KOPT-K1 (cell line): Measurements from ENCODE around the gene SLC35B2.

ENCODE experiments used
- H3K27ac ChIP-seq: fragments of 200-600 bp; sonication (generic); 2 replicates; pipeline ENCODE4 v1.5.1; 2016; ENCODE audit warnings: antibody characterized with exemption, mild to moderate bottlenecking, low read depth, low read length; ENCODE audit not compliant: poor library complexity, severe bottlenecking
- H3K36me3 ChIP-seq: fragments of 200-600 bp; sonication (generic); 2 replicates; pipeline ENCODE4 v1.5.1; 2017; ENCODE audit warnings: antibody characterized with exemption, mild to moderate bottlenecking, low read length, moderate library complexity; ENCODE audit not compliant: insufficient read depth
- H3K9me3 ChIP-seq: fragments of 200-600 bp; sonication (generic); 2 replicates; pipeline ENCODE4 v1.5.1; 2017; ENCODE audit warnings: antibody characterized with exemption, low read length, mild to moderate bottlenecking; ENCODE audit not compliant: insufficient read depth, poor library complexity, severe bottlenecking

SLC35B2 gene

DNA sequence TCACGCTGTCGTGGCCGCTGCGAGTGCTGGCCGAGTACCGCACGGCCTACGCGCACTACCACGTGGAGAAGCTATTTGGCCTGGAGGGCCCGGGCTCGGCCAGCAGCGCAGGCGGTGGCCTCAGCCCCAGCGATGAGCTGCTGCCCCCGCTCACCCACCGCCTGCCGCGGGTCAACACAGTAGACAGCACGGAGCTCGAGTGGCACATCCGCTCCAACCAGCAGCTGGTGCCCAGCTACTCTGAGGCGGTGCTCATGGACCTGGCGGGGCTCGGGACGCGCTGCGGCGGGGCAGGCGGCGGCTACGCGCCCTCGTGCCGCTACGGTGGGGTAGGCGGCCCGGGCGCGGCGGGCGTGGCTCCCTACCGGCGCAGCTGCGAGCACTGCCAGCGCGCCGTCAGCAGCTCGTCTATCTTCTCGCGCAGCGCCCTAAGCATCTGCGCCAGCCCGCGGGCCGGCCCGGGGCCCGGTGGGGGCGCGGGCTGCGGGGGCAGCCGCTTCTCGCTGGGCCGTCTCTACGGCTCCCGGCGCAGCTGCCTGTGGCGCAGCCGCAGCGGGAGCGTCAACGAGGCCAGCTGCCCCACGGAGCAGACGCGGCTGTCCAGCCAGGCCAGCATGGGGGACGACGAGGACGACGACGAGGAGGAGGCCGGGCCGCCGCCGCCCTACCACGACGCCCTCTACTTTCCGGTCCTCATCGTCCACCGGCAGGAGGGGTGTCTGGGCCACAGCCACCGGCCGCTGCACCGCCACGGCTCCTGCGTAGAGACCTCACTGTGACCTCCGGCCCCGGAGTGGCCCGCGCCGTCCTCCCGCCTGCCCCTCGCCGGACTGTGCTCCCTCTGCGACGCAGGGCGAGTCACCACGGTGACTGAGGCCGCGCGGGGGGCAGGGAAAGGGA is 18.7 kb upstream of the SLC35B2 start:
- no peak overlapping the region for H3K27ac ChIP-seq
- no peaks in the 10 kb centered on the region for H3K36me3 ChIP-seq
- no peaks in the 10 kb centered on the region for H3K9me3 ChIP-seq

DNA sequence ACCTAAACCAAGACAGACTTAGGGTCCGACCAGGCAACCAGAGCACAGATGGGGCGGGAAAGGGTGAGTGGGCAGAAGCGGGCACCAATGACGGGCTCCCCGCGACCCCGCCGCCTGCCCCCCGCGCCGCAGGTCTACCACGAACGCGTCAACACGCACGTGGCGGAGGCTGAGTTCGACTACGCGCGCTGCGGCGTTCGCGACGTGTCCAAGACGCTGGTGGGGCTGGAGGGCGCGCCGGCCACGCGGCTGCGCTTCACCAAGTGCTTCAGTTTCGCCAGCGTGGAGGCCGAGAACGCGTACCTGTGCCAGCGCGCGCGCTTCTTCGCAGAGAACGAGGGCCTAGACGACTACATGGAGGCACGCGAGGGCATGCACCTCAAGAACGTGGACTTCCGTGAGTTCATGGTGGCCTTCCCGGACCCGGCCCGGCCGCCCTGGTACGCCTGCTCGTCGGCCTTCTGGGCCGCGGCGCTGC is 18.0 kb upstream of the SLC35B2 start:
- H3K27ac ChIP-seq = no peak overlapping the region
- H3K36me3 ChIP-seq = no peaks in the 10 kb centered on the region
- H3K9me3 ChIP-seq = no peaks in the 10 kb centered on the region

DNA sequence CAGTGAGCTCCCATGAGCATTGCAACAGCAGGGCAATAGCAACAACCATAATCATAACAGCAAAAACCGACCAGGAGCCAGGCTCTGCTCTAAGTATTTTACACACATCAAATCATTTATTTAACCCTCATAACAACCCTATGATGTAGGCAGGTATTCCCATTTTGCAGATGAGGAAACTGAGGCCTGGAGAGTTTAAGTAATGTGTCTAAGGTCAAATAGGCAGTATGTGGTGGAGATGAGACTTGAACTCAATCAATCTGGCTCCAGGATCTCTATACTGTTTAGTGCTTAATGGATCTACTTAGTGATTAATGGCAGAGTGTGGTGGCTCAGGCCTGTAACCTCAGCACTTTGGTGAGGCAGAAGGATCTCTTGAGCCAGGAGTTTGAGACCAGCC is 16.3 kb upstream of the SLC35B2 start:
- Histone ChIP-seq H3K9me3 (no peaks in the 10 kb centered on the region), H3K27ac (no peak overlapping the region), H3K36me3 (no peaks in the 10 kb centered on the region)

DNA sequence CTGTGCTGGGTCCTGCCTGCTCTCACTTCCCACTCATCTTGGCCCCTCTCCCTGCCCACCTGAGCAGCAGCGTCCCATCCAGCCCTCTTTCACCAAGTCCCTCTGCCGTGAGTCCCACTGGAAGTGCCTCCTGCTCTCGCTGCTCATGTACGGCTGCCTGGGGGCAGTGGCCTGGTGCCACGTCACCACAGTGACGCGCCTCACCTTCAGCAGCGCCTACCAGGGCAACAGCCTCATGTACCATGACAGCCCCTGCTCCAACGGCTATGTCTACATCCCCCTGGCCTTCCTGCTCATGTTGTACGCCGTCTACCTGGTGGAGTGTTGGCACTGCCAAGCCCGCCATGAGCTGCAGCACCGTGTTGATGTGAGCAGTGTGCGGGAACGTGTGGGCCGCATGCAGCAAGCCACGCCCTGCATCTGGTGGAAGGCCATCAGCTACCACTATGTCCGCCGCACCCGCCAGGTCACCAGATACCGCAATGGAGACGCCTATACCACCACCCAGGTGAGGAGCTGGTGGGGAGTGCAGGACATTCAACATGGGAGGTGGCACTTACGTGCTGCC is 15.8 kb upstream of the SLC35B2 start:
- no peak overlapping the region for H3K27ac ChIP-seq
- no peaks in the 10 kb centered on the region for H3K9me3 ChIP-seq
- no peaks in the 10 kb centered on the region for H3K36me3 ChIP-seq

DNA sequence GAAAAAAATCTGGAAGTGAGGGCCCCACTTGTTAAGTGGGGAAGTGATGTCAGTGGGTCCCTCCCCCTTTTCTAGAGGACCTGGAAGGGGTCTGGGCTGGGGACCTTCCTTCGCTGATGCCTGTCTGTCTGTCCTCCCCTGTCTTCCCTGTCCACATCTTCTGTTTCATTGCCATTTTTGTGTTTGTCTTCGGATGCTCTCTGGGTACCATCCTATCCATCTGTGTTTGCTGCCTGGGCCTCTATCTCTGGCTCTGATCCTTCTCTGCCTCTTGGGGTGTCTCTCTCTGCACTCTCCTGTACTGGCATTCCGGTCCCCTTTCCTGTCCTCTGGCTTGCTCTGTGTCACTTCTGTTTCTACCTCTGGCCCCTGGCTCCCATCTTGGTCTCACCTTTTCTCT is 15.2 kb upstream of the SLC35B2 start:
- no peaks in the 10 kb centered on the region for H3K36me3 ChIP-seq
- H3K9me3 ChIP-seq = no peaks in the 10 kb centered on the region
- H3K27ac ChIP-seq = no peak overlapping the region

DNA sequence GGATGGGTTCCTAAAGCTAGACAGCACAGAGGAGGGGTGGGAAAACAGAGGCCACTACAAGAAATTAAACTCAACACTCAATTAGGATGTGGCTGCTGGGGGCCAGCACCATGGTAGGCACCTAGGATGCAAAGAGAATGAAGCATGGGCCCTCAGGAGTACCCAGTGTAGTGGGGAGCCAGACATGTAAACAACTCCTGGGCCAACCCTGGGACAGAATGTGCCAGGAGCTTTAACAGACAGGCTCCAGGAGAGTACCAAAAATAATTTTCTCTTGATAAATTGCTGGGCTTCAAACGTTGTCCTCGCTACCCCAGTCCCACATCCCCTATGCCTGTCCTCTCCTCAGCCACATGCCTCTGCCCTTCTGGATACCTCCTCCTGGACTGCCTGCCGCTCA is 14.6 kb upstream of the SLC35B2 start:
- no peaks in the 10 kb centered on the region for H3K9me3 ChIP-seq
- no peak overlapping the region for H3K27ac ChIP-seq
- no peaks in the 10 kb centered on the region for H3K36me3 ChIP-seq

DNA sequence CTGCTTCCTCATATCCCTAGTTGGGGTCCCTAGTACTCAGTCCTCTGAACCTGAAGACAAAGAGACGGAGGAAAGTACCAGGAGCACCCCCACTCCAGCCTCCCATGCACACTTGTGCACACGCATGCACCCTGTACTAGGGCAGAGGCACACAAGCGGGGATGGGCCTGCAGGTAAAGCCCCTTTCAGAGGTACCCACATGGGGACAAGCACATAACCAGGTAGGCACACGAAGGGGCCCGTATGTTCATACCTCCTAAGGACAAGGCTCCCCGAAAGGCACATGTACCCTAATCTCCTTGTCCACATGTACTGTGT is 14.0 kb upstream of the SLC35B2 start:
- no peak overlapping the region for H3K27ac ChIP-seq
- H3K9me3 ChIP-seq = no peaks in the 10 kb centered on the region
- H3K36me3 ChIP-seq = no peaks in the 10 kb centered on the region

DNA sequence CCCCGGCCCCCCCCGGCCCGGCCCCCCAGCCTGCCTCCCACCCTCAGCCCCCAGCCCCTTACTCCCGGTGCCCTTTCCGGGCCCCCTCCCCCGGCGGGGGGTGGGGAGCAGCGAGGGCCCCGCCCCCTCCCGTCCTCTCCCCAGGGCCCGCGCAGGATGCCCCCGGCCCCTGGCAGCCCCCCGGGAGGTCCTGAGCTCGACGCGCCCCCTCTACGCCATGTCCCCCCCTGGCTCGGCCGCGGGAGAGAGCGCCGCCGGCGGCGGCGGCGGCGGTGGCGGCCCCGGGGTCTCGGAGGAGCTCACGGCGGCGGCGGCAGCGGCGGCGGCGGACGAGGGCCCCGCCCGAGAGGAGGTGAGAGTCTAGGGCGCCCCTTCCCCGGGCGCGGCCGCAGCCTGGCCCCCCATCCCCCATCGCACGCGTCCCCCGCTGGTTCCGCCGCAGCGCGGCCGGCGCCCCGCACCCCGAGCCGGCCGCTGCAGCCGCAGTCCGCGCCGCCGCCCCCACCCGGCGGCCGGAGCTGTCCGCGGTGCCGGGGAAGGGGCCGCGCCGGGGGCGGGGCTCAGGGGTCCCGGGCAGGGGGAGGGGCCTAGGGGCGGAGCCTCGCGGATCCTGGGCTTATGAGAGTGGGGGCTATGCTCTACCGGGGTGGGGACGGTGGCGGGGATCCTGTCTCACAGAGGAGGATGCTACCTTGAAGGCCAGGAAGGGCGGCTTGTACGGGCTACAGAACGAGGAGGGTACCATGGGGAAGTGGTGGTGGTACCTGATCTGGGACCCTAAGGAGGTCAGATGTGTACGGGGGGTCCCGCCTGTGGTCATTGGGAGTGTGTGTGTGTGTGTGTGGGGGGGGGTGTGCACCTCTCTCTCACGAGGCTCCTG is 13.4 kb upstream of the SLC35B2 start:
- Histone ChIP-seq H3K9me3 (no peaks in the 10 kb centered on the region), H3K36me3 (no peaks in the 10 kb centered on the region), H3K27ac (no peak overlapping the region)

DNA sequence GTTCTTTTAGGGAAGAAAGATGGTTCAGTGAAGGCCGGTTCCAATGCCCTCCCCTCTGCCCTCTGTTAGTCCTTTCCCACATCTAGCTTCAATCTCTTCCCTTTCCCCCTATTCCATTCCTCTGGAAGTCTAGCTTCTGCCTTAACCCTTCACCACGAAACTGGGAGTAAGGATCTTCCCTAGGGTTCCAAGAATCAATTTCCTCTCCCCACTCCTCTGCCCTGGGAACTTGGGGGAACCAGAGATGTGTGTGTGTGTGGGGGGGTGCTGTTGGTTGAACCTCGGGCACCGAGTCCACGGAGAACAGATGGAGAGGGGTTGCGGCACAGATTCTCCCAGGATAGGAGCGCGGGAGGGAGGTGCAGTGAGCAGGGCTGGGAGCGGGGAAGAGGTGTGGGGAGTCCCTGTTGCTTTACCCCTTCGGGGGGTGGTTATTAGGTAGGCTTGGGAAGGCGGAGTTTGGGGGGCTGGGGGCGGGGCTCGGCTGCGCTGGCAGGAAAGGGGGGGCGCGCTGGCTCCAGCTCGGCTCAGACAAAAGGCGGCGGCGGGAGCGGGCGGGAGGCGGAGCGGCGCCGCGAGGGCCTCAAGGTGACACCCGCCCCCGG is 12.7 kb upstream of the SLC35B2 start, which contains the start of gene TMEM151B:
TSS of gene TMEM151B (plus strand) at position 530 of the 605 bp plus-strand sequence. CDS start 293 bp downstream, outside the sequence.
- Histone ChIP-seq H3K9me3 (no peaks in the 10 kb centered on the region), H3K36me3 (no peaks in the 10 kb centered on the region), H3K27ac (no peak within 1 kb of the TSS)

DNA sequence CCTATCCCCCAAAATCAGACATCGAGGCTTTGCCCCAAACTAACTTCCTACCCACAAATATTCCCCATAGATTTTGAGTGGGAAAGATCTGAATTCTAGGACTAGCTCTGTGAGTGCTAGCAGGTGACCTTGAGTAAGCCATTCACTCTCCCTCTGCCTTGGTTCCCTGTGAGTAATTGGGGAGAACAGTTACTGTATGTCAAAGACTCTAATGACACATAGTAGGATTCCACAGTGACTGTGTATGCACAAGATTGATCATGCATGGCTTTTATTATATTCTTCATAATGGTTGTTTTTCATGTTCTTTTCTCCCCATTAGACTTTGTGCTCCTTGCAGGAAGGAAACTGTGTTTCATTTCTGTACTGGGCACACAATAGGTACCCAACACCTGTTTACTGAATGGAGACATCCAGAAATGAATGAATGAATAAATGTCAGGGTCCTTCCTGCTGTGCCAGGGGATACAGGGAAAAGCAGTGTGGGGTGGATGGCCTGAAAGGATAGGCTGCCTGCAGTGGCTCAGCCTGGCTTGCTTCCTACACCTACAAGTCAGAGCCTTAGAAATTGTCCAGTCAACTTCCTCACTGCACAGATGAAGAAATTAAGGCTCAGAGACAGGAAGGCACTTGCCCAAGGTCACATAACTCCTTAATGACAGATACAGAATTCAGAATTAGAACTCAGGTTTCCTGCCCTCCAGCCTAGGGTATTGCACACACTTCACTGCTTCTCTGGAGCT is 12.0 kb upstream of the SLC35B2 start:
- H3K9me3 ChIP-seq = no peaks in the 10 kb centered on the region
- no peaks in the 10 kb centered on the region for H3K36me3 ChIP-seq
- no peak overlapping the region for H3K27ac ChIP-seq

DNA sequence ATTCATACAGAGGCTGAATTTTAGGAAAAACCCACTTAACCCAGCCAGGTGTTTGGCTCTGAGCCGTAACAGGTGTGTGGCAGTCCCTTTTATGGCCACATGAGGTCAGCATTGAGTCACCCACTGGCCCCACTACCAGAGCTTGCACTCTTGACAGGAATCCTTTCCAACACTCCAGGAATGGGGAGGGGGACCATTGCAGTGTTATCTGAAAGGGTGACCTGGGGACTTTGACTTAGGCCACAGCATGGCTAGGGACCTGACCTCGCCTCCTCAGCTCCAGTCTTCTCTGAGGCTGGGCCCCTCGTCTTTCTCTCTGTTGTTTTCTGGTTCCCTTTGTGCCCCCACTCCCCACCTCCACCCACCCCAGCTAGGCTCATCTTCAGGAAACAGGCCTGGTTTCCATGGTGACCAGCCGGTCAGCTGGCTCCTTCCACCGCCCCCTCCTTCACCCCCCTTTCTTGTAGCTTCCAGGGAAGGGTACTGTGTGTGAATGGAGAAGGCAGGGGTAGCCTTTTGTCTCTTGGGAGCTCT is 10.8 kb upstream of the SLC35B2 start:
- no peaks in the 10 kb centered on the region for H3K9me3 ChIP-seq
- no peak overlapping the region for H3K27ac ChIP-seq
- H3K36me3 ChIP-seq = no peaks in the 10 kb centered on the region

DNA sequence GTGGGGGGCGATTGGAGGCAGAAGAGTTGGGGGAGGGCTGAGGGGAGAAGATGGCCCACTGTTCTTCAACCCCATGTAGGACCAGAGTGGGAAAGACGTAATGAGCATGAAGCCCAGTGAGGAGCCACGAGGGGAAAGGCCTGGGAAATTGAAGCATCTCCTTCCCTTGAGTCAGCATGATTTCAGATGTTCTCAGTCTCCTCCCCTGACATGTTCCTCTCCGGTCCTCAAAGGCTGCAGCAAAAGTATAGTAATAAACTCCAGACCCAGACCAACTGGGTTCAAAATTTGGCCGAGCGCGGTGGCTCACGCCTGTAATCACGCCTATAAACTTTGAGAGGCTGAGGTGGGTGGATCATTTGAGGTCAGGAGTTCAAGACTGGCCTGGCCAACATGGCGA is 9.9 kb upstream of the SLC35B2 start:
- no peaks in the 10 kb centered on the region for H3K9me3 ChIP-seq
- H3K36me3 ChIP-seq = 0 out of 2 replicates have a peak, but pooled peaks cover 6% of the 10 kb centered on the region
- no peak overlapping the region for H3K27ac ChIP-seq

DNA sequence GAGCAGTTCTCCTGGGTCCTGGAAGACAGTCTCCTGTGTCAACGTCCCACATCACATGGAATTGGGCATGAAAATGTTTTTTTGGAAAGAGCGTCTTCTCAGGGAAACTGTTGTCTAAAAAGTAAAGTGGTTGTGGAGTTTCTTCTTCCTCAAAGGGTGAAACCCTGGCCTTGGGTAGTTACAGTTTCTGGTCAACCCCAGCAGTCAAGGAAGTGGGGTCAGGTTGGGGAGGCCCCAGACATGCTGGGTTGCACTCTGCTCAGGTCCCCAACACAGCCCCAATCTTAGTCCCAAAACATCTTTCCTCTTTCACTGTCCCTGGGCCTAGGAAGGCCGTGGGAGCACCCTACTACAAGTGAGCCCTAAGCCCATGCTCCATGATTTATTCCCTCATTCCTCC is 9.0 kb upstream of the SLC35B2 start:
- Histone ChIP-seq H3K27ac (no peak overlapping the region), H3K36me3 (peaks cover 13% of the 10 kb centered on the region; the same call in 1 of the 2 replicates), H3K9me3 (no peaks in the 10 kb centered on the region)

DNA sequence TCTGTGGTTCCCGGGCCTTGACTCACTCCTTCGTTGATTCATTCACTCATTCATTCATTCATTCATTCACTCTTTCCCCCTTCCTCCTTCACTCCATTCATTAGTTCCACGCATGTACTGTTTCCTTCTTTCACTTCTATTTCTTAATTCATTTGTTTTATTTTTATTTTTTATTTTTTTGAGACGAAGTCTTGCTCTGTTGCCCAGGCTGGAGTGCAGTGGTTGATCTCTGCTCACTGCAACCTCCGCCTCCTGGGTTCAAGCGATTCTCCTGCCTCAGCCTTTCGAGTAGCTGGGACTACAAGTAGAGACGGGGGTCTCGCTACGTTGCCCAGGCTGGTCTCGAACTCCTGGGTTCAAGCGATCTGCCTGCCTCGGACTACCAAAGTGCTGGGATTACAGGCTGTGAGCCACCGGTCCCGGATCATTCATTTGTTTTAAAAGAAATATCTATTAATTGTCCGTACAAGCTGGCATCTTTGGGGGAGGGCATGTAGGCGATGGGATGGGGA is 8.4 kb upstream of the SLC35B2 start:
- peak overlapping the region; percentile 69 for H3K27ac ChIP-seq
- no peaks in the 10 kb centered on the region for H3K9me3 ChIP-seq
- H3K36me3 ChIP-seq = peaks cover 19% of the 10 kb centered on the region; the same call in 1 of the 2 replicates
